ENCODE results near the gene RARS1.

RARS1 gene

DNA sequence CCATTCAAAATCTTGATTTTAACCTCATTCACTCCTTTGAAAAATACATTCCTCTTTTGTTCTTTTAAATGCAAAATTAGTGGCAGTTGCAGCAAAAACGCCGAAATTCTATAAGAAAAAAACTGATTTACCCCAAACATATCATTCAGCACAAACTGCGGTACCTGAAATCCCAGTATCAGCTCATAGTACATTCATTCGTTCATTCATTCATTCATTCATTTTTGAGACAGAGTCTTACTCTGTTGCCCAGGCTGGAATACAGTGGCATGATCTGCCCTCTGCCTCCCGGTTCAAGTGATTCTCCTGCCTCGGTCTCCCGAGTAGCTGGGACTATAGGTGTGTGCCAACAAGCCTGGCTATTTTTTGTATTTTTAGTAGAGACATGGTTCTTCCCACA is 63.3 kb downstream of the RARS1 start:
- no peak overlapping the region for H3K4me3 ChIP-seq (ENCODE audit: low read depth, low read length)
- TF ChIP-seq, protein P1, sequence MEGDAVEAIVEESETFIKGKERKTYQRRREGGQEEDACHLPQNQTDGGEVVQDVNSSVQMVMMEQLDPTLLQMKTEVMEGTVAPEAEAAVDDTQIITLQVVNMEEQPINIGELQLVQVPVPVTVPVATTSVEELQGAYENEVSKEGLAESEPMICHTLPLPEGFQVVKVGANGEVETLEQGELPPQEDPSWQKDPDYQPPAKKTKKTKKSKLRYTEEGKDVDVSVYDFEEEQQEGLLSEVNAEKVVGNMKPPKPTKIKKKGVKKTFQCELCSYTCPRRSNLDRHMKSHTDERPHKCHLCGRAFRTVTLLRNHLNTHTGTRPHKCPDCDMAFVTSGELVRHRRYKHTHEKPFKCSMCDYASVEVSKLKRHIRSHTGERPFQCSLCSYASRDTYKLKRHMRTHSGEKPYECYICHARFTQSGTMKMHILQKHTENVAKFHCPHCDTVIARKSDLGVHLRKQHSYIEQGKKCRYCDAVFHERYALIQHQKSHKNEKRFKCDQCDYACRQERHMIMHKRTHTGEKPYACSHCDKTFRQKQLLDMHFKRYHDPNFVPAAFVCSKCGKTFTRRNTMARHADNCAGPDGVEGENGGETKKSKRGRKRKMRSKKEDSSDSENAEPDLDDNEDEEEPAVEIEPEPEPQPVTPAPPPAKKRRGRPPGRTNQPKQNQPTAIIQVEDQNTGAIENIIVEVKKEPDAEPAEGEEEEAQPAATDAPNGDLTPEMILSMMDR (IDR thresholded peaks at IDR 0.05; ENCODE audit: low read depth, low read length), result no peak
- in situ Hi-C loops (cut with HindIII; ENCODE audit: low sequenced_read_pairs), result no loop called here
- no peak for DNase-seq (ENCODE audit: low read depth, low spot score)

DNA sequence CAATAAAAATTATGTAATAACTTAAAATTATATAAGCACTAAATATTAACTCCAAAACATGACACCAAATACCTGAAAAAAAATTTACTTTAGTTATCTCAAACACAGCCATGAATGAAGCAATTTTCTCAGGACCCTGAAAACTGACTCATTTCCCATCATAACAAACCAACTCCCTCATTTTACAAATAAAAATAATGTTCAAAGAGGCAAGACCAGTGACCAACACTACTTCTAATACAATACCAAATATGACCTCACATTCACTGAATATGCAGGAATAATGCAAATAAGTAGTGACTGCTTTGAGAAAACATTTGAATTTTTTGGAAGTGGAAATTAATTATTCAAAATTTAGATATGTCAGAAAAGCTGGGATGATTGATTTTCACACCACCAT is 64.4 kb downstream of the RARS1 start:
- H3K4me3 ChIP-seq (ENCODE audit: low read depth, low read length), result no peak overlapping the region
- no peak for DNase-seq (ENCODE audit: low read depth, low spot score)
- in situ Hi-C loops (cut with HindIII; ENCODE audit: low sequenced_read_pairs), result no loop called here
- TF ChIP-seq, protein P1 (IDR thresholded peaks at IDR 0.05; ENCODE audit: low read depth, low read length), result no peak

DNA sequence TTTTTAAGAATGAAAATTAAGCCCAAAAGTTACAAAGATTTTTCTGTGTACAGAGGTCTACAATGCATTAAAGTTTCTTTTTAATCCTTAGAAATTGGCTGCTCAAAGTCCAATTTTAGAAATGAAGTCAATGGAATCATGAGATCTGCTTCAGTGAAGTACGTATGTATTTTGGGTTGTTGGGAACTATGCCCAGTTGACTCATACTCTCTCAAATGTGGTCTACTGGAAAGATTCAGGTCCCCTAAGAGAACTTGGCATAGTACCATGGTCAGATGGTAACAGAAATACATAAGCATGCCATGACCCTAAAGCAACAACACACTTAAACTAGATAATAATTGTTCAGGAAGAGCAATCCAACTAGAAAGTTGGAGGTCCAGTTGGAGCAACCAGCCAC is 65.9 kb downstream of the RARS1 start:
- TF ChIP-seq, protein P1 (IDR thresholded peaks at IDR 0.05; ENCODE audit: low read depth, low read length), result no peak

DNA sequence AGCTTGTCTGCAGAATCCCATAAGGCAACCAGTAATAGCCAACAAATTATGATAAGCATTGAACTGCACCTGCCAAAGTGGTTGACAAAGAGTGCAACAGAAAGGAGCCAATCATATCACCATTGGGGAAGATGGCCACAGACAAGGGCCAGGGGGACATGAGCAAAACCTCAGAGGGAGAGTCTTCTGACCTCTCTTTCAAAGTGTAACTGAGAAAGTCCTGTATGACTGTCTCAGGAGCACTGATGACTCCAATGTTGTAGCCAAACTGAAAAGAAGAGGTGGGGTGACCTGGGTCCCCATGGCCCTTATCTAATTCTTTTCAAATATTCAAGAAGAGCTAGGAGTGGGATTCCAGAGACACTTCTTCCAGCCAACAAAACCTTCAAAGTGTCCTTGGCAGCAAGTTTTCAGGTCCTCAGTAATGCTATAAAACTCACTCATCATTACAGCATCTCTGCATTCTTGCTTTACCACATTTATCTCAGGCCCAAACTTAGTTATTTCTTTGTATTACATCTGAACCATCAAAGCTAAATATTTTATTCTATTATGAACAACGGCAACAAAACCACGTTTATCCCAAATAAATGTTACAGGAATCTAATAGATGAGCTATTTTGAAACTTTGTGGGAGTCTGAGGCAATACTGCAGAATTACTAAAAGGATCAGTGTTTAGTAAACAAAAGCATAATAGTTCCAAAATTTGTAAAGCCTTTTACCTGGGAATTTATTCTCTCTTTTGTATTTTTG is 67.3 kb downstream of the RARS1 start:
- H3K4me3 ChIP-seq (ENCODE audit: low read depth, low read length), result no peak overlapping the region
- in situ Hi-C loops (cut with HindIII; ENCODE audit: low sequenced_read_pairs), result no loop called here
- no peak for DNase-seq (ENCODE audit: low read depth, low spot score)
- TF ChIP-seq, protein P1 (IDR thresholded peaks at IDR 0.05; ENCODE audit: low read depth, low read length), result no peak

More for the DNA sequence above, 65.9 kb downstream of the RARS1 start:
- in situ Hi-C loops (cut with HindIII; ENCODE audit: low sequenced_read_pairs), result no loop called here
- no peak overlapping the region for H3K4me3 ChIP-seq (ENCODE audit: low read depth, low read length)
- peak; percentile 93 for DNase-seq (ENCODE audit: low read depth, low spot score)

GRCh38 chr5:168557389-168557788 is 71.1 kb downstream of the RARS1 start:
- H3K4me3 ChIP-seq (ENCODE audit: low read depth, low read length), result no peak overlapping the region
- no peak for DNase-seq (ENCODE audit: low read depth, low spot score)
- in situ Hi-C loops (cut with HindIII; ENCODE audit: low sequenced_read_pairs), result no loop called here
- TF ChIP-seq, protein P1 (IDR thresholded peaks at IDR 0.05; ENCODE audit: low read depth, low read length), result no peak

DNA sequence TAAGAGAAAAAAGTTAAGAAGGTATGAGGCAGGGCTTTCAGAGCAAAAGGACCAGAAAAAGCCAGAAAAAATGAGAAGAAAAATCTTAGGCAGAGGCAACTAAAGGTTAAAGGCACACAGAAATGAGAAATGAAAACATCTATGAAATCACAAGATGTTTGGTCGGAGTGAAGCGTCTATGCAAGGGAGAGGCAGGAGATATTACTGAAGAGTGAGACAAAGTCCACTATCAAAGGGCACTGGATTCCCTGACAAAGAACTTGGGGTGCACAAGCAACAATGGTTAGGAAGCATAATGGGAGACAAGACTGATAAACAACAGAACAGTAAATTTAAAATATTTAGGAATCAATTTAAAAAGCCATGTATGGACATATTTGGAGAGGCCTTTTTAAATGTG is 76.0 kb downstream of the RARS1 start:
- in situ Hi-C loops (cut with HindIII; ENCODE audit: low sequenced_read_pairs), result no loop called here
- no peak for DNase-seq (ENCODE audit: low read depth, low spot score)
- TF ChIP-seq, protein P1 (IDR thresholded peaks at IDR 0.05; ENCODE audit: low read depth, low read length), result no peak
- H3K4me3 ChIP-seq (ENCODE audit: low read depth, low read length), result no peak overlapping the region

All from astrocyte of the spinal cord (primary cell).